Measurements from ENCODE around the gene EHBP1.
A peak's percentile ranks its signal among the peaks of the same experiment; 100 is the strongest.

Gene EHBP1

DNA sequence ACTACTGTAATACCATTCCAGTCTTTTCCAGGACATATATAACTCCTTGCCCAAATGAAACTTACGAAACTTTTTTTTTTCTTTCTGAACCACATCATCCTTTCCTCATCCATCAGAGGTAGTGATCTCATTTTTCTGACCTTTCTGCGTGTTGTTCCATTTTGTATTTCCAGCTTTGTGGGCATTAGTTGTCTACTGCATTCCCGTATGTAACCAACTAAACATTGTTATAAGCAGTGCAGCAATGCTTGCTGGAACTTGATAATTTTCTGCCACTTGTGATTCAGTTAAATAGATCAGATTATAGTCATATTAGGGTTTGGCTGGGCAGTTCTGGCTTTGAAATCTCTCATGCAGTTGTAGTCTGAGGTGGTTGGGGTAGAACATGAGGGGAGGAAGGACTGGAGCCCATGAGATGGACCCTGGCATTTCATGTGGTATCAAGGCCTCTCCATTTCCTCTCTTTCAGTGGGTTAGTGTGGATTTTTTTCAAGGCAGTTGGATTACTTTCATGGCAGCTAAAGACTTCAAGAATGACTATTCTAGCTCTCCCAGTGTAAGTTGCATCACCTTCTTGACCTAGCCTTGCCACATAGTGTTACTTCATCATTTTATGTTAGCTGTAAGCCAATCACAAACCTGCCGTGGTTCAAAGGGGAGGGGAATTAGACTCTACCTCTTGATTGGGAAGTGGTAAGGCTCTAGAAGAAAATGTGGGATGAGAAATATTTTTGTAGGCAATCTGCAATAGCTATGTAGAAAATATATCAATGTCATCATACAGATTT is 80.5 kb downstream of the EHBP1 start:
- DNase-seq, result no peak

- DNase-seq, result peak; percentile 36
Measured at GRCh38 chr2:62787386-62787785, 81.9 kb downstream of the EHBP1 start.

DNA sequence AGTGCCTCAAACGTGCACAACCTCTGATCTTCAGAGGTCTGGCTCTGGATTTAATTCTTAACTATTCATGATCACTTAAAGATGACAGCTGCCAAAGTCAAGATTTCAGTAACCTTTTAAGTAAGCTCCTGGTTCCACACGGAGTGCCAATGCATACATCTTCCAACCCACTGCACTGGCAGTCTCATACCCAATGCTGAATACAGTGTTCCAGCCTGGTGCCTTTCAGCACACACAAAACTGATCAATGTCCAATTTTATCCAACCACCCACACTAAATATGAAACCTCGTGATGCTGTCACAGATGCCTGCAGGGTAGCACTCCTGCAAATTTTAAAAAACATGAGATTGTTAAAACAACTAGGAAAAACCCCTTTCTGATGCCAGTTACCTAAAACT is 84.0 kb downstream of the EHBP1 start:
- no peak for DNase-seq

- no peak for DNase-seq
Measured at GRCh38 chr2:62789918-62790317, 84.4 kb downstream of the EHBP1 start.

GRCh38 chr2:62792408-62792807 is 86.9 kb downstream of the EHBP1 start:
- no peak for DNase-seq

DNA sequence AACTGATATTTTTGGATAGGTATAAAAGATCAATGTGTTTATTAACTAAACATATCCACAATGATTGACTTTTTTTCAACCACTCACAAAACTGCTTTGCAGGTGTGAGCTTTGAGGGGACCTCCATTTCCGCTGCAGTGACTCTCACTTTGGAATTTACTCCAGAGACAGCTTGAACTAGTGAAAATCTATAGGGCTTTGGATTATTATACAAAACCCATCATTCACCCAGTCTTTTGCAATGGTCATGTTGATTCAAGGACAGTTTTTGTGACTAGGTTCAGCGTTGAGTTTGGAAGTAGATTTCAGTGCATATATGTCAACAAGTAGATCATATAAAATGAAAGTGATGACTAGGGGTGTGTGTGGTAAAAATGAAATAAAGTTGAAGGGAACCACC is 87.7 kb downstream of the EHBP1 start:
- DNase-seq, result no peak

- peak; percentile 10 for DNase-seq
Measured at GRCh38 chr2:62794791-62795190, 89.3 kb downstream of the EHBP1 start.

DNA sequence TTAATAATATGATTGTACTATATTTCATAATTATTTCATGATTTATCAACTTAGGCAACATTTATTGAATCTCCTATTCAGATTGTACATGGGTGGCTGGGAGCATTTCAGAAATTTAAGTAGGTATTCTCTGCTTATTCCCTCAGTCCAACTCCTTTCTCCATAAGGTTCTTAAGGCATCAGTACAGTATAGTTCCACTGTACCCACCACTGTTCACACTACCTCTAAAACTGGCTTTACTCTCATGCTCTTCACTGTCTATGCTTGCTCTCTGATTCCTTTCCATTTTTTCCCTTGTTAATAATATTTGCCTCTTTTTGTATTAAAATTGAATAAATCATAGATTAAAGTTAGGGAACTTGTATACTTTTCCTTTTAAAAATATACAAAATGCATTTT is 89.8 kb downstream of the EHBP1 start:
- DNase-seq, result no peak

GRCh38 chr2:62797107-62797506 is 91.6 kb downstream of the EHBP1 start:
- no peak for DNase-seq

GRCh38 chr2:62800618-62801017 is 95.1 kb downstream of the EHBP1 start:
- no peak for DNase-seq

GRCh38 chr2:62801110-62801509 is 95.6 kb downstream of the EHBP1 start:
- DNase-seq, result no peak

GRCh38 chr2:62801814-62802523 is 96.5 kb downstream of the EHBP1 start:
- no peak for DNase-seq

GRCh38 chr2:62803961-62804360 is 98.4 kb downstream of the EHBP1 start:
- no peak for DNase-seq

- no peak for DNase-seq
Measured at GRCh38 chr2:62806231-62806630, 100.7 kb downstream of the EHBP1 start.

DNA sequence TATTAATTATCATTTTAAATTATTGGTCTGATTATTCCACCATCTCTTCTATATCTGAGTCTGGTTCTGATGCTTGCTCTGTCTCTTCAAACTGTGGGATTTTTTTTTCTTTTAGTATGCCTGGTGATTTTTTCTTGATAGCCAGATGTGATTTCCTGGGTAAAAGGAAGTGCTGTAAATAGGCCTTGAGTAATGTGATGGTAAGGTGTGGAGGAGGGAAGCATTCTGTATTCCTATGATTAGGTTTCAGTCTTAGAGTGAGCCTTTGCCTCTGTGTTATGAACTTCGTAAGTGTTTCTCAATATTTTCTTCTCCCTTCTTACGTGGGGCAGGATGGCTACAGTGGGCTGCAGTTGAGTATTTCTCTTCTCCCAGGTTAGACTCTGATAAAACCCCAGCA is 103.0 kb downstream of the EHBP1 start:
- DNase-seq, result no peak

DNA sequence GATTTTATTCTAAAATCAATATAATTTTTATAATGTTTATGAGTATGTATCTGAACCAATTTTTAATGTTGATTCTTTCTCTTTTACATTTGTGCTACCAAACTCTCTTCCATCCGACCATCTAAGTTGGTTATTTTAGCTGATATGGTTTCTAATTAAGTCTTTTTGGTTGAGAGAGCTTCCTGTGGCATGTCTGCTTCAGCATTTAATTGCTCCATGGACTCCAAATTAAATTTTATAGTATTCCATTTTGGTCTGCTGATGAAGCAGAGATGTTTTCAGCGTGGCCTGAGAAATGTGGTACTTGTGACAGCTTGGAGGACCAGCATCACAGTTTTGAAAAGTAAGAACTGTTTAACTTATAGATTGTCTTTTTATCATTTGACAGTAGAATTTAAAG is 105.6 kb downstream of the EHBP1 start:
- no peak for DNase-seq

- no peak for DNase-seq
Measured at GRCh38 chr2:62811972-62812371, 106.5 kb downstream of the EHBP1 start.

DNA sequence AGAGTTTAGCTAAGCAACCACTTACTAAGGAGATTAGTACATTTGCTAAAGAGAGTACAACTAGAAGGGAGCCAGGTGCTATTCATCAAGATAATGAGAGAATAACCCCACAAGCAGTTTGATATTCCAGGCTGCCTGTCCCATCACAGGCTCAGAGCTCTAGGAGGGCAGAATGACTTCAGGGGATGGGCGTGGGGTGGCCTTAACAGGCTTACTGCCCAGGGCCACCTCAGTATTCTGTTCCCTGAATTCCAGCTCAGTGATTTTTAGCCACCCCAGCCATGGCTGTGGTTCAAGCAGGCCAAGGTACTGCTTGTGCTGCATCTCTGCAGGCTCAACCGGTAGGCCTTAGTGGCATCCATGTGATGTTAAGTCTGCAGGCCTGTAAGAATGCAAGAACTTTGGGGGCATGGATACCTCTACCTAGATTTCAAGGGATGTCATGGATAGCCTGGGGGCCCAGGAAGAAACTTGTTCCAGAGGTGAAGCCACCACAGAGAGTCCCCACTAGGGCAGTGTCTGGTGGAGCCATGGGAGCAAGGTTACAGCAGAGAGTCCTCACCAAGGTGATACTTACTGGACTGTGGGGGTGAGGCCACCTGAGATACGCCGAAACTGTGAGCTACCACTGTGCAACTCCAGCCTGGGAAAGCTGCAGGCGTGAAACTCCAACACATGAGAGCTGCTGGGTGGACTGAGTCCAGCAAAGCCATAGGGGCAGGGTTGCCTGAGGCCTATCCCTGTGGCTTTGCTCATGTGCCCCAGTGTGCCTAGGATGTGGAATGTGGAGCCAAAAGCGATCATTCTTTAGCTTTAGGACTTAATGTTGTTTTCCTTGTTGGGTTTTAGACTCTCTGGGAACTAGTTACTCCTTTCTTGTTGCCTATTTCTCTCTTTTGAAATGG is 107.7 kb downstream of the EHBP1 start:
- DNase-seq, result no peak

DNA sequence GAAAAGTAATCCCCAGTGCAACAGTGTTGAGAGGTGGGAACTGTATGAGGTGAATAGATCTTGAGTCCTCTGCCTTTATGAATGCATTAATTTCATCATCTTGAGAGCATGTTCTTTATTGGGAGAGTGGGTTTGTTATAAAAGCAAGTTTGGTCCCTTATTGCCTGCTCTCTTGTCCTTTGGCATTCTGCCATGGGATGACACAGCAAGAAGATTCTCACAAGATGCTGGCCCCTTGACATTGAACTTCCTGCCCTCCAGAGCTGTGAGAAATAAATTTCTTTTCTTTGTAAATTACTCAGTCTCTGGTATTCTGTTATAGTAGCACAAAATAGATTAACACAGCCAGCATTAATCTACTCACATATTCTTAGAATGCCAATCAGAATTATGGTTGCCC is 108.6 kb downstream of the EHBP1 start:
- no peak for DNase-seq

DNA sequence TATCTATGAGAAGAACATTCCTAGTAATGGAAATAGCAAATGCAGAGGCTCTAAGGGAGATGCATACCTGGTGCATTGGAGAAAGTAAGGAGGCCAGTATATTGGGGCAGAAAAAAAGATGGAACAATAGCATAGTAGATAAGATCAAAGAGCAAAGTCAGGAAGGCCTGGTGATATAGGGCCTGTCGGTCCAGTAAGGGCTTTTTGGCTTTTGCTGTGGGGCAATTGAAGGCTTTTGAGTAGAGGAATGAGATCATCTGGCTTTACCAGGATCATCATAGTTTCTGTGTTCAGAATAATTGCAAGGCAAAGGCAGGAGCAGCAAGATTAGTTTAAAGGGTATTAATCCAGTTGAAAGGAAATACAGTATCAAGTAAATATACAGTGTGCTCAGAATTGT is 111.8 kb downstream of the EHBP1 start:
- no peak for DNase-seq

GRCh38 chr2:62817995-62818713 is 112.6 kb downstream of the EHBP1 start:
- no peak for DNase-seq

DNA sequence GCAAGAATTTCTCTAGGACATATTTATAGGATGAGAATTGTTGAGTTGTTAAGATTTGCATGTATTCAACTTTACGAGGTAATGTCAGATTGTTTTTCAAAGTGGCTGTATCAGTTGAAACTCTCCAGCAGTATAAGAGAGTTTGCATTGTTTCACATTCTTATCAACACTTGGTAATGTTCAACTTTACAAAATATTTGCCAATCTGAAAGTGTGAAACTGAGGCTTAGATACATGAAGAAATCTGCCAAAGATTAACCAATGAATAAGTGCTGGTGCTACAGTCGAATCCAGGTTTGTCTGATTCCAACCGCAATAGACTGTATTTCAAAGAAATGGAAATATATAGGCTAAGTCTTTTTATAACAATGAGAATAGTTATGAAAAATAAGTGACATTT is 117.0 kb downstream of the EHBP1 start:
- DNase-seq, result no peak

GRCh38 chr2:62824388-62824787 is 118.9 kb downstream of the EHBP1 start:
- no peak for DNase-seq
